GM06990 (cell line): ENCODE results near the gene MLLT3.

Experiments used
- DNase-seq: peaks from one replicate; pipeline ENCODE4 v3.0.0-alpha.2; 2011; ENCODE audit not compliant: insufficient read length; ENCODE audit errors: extremely low read depth
- H3K27me3 ChIP-seq: replicated peaks from 2 replicates; pipeline ENCODE4 v1.6.0; 2011; ENCODE audit warnings: low read length; ENCODE audit not compliant: control insufficient read depth, insufficient read depth
- H3K36me3 ChIP-seq: 2 replicates; pipeline ENCODE4 v1.5.1; 2011; ENCODE audit warnings: low read length; ENCODE audit not compliant: control insufficient read depth, insufficient read depth
- H3K4me3 ChIP-seq: replicated peaks from 2 replicates; pipeline ENCODE4 v1.5.1; 2011; ENCODE audit warnings: low read depth, mild to moderate bottlenecking, control low read depth, low read length
- TF ChIP-seq, protein P1 (sequence below): IDR thresholded peaks from 2 replicates; pipeline ENCODE4 v1.5.1; 2011; ENCODE audit warnings: low read length, control low read depth, mild to moderate bottlenecking, inconsistent platforms; ENCODE audit not compliant: insufficient read depth, poor library complexity, severe bottlenecking

Gene MLLT3

DNA sequence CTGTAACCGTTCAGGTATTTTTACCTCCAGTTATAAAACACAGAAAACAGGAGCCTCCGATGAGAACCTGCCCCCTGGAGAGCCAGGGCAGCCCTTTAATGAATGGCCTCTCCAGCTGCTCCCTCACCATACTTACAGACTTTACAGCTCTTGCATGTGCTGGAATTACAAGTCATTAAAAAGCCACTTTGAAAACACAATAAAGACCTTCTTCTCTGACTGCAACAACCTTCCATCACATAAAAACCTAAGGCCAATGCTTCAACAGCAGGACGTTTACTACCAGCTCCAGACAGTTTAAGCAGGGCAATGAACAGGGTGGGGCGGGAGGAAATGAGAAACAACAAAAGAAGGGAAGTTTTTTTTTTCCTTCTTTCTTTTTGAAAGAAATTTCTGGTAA is 213.8 kb downstream of the MLLT3 start:
- TF ChIP-seq, protein P1, sequence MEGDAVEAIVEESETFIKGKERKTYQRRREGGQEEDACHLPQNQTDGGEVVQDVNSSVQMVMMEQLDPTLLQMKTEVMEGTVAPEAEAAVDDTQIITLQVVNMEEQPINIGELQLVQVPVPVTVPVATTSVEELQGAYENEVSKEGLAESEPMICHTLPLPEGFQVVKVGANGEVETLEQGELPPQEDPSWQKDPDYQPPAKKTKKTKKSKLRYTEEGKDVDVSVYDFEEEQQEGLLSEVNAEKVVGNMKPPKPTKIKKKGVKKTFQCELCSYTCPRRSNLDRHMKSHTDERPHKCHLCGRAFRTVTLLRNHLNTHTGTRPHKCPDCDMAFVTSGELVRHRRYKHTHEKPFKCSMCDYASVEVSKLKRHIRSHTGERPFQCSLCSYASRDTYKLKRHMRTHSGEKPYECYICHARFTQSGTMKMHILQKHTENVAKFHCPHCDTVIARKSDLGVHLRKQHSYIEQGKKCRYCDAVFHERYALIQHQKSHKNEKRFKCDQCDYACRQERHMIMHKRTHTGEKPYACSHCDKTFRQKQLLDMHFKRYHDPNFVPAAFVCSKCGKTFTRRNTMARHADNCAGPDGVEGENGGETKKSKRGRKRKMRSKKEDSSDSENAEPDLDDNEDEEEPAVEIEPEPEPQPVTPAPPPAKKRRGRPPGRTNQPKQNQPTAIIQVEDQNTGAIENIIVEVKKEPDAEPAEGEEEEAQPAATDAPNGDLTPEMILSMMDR = no peak
- Histone ChIP-seq H3K36me3 (peaks cover 2% of the 10 kb centered on the region; the same call in 1 of the 2 replicates), H3K27me3 (no peaks in the 10 kb centered on the region), H3K4me3 (no peak overlapping the region)
- DNase-seq = no peak

DNA sequence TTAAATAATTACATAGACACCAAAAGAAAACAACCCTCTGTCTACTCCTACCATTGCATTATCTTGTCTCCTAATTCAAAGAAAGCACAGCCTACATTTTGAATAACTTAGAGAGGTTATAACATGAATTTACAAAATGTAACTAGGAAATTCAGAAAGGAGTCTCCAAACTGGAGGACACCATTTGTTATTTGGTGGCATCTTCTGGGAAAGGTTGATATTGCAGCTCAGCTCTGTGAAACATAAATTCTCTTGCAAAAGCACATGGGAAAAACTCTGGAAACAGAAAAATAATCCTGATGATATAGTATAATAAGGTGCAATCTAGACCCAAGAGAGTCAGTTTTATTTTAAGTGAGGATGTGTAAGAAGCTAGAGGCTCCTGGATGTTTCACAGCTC is 215.3 kb downstream of the MLLT3 start:
- TF ChIP-seq, protein P1 = no peak
- H3K27me3 ChIP-seq = no peaks in the 10 kb centered on the region
- no peak overlapping the region for H3K4me3 ChIP-seq
- peaks cover 2% of the 10 kb centered on the region; the same call in 1 of the 2 replicates for H3K36me3 ChIP-seq
- DNase-seq = no peak

DNA sequence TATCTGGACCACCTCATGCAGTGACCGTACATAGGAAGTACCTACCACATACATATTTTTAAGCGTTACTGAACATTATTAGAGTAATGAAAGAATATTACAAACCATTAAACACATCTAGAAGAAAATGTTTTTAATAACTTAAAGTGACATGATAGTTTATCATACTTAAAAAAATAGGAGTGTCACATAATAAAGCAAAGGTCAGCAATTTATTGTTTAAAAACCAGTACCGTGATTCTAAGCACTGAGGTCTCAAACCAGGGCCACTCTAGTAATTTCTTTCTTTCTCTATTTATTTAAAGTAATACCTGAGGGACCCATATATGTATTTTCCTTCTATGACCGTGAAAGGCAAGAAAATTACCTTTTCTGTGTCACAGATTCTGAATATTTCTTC is 216.0 kb downstream of the MLLT3 start:
- H3K4me3 ChIP-seq = no peak overlapping the region
- DNase-seq = no peak
- no peaks in the 10 kb centered on the region for H3K27me3 ChIP-seq
- peaks cover 2% of the 10 kb centered on the region; the same call in 1 of the 2 replicates for H3K36me3 ChIP-seq
- TF ChIP-seq, protein P1 = no peak

DNA sequence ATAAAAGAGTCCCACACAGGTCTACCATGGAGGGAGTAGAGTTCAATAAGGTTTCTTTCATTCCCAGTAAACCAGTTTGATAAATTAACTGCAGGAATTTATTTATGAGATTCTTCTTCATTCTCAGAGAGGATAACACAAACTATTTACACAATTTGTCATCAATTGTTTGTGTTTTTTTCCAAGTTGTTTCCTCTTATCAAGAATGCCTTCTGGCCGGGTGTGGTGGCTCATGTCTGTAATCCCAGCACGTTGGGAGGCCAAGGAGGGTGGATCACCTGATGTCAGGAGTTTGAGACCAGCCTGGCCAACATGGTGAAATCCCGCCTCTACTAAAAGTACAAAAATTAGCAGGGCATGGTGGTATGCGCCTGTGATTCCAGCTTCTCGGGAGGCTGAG is 216.7 kb downstream of the MLLT3 start:
- Histone ChIP-seq H3K36me3 (no peaks in the 10 kb centered on the region; the same call in 1 of the 2 replicates), H3K27me3 (no peaks in the 10 kb centered on the region), H3K4me3 (no peak overlapping the region)
- TF ChIP-seq, protein P1 = no peak
- DNase-seq = no peak

DNA sequence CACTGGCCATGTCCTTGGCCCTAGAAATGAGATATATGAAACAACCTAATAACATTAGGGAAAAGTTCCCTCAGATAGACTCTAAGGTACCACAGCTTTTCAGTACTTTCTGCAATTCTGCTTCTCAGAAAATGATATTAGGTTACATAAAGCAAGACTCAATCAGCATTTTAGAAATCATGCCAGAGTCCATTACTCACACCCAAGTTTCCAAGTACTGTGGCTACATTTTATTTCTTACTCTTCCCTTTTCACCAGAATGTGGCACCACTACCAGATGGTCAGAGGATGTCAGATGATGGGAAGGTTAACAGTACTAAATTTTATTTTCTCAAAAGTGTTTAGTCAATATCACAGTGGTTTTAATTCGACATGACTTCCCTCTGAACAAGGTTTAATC is 217.2 kb downstream of the MLLT3 start:
- no peaks in the 10 kb centered on the region for H3K27me3 ChIP-seq
- TF ChIP-seq, protein P1 = no peak
- no peak for DNase-seq
- H3K4me3 ChIP-seq = no peak overlapping the region
- no peaks in the 10 kb centered on the region; the same call in 1 of the 2 replicates for H3K36me3 ChIP-seq
